HCT116 (cell line): ENCODE data around the gene GRID2.

Experiments
- EZH2phosphoT487 ChIP-seq: fragments of 200-600 bp; IDR thresholded peaks from 2 replicates; pipeline ENCODE4 v1.6.1; 2018; ENCODE audit warnings: antibody characterized with exemption, borderline replicate concordance
- MAX ChIP-seq: IDR thresholded peaks from 2 replicates; pipeline ENCODE4 v1.6.1; 2012
- POLR2A ChIP-seq: IDR thresholded peaks from 2 replicates; pipeline ENCODE4 v1.7.0; 2011; ENCODE audit warnings: borderline replicate concordance; ENCODE audit not compliant: insufficient read depth, insufficient read length; ENCODE audit errors: extremely low read depth

DNA sequence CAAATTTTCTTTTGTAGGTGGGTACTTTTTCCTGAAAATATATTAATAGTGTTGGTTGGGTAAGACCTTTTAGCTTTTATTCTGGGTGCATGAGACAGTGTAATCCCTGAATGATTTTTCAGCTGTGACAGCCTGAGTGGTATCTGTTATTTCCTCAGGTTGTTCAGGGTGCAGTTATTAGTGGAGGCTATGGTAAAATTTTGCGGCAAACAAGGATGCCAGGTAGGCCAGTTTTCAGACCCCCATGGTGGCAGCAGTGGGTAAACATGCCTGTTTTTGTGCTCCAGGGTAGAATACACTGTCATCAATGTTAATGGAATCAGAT, 47.9 kb upstream of the GRID2 start:
- TF ChIP-seq POLR2A, result no peak
- TF ChIP-seq MAX, result no peak
- TF ChIP-seq EZH2phosphoT487, result no peak
